Lower leg skin (tissue), 3 donors: ENCODE data around the gene ANKRD6.

Source experiments
- POLR2A ChIP-seq, 2 donors: fragments of 450-650 bp; IDR thresholded peaks; one replicate each; pipeline ENCODE4 v1.6.1; 2016 to 2017; ENCODE audit warnings: antibody characterized with exemption in 2 of 2, mild to moderate bottlenecking in 1 of 2, moderate library complexity in 1 of 2
- TF ChIP-seq, protein P1 (sequence below), 3 donors: fragments of 450-650 bp; IDR thresholded peaks; one replicate each; pipeline ENCODE4 v1.5.1; 2016; ENCODE audit warnings: antibody characterized with exemption in 3 of 3, mild to moderate bottlenecking in 3 of 3, moderate library complexity in 2 of 3

DNA sequence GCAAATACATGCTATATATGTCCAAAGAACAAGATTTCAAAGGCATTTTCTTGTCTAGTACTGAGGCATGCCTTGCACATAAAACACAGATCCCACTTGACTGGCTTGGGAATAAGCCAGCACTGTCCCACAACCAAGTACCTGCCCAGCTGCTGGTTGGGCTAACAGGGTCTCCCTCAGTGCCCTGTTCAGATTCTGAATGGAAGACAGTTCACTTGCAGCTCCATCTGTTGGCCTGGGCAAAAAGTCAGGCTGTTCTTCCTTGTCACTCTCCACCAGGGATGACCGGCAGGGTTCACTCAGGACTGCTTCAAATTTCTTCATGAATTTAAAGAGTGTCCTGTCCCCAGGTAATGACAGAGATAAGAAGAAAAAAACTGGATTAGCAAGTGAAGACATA is 250.0 kb downstream of the ANKRD6 start:
- TF ChIP-seq POLR2A (IDR thresholded peaks at IDR 0.05) = no peak
- TF ChIP-seq, protein P1, sequence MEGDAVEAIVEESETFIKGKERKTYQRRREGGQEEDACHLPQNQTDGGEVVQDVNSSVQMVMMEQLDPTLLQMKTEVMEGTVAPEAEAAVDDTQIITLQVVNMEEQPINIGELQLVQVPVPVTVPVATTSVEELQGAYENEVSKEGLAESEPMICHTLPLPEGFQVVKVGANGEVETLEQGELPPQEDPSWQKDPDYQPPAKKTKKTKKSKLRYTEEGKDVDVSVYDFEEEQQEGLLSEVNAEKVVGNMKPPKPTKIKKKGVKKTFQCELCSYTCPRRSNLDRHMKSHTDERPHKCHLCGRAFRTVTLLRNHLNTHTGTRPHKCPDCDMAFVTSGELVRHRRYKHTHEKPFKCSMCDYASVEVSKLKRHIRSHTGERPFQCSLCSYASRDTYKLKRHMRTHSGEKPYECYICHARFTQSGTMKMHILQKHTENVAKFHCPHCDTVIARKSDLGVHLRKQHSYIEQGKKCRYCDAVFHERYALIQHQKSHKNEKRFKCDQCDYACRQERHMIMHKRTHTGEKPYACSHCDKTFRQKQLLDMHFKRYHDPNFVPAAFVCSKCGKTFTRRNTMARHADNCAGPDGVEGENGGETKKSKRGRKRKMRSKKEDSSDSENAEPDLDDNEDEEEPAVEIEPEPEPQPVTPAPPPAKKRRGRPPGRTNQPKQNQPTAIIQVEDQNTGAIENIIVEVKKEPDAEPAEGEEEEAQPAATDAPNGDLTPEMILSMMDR (IDR thresholded peaks at IDR 0.05) = no peak
